ENCODE data around the gene RECQL5. TPM values are rescaled to one million over a fixed set of nuclear protein-coding genes. Genes with fewer than 3 reads are reported as not detected.

RECQL5 gene
- 16.6 to 26.3 TPM (median 25.0 TPM) in 5 replicates for total RNA-seq (2022; extraction: Qiagen RNA extraction; ENCODE audit: low read depth)

GRCh38 chr17:75666959-75667790 lies at the start of gene RECQL5, which contains the start of gene SAP30BP:
Gene RECQL5, minus strand, starts transcription at chr17:75667154. Its CDS starts 597 bp downstream, at chr17:75666557.
Gene SAP30BP, plus strand, starts transcription at chr17:75667338. Its CDS starts 35 bp downstream, at chr17:75667373.

GRCh38 chr17:75632863-75633485 lies 34.0 kb downstream of the RECQL5 start, which contains the start of gene SMIM5:
Gene SMIM5, plus strand, starts transcription at chr17:75633434. Its CDS starts 6,768 bp downstream, at chr17:75640202.

GRCh38 chr17:75587675-75588595 lies 79.0 kb downstream of the RECQL5 start, which contains the start of gene MYO15B:
Gene MYO15B, plus strand, starts transcription at chr17:75587800. Its CDS starts 258 bp downstream, at chr17:75588058.

Other genes with a start within 250 kb of the RECQL5 start
- gene TMEM94, start 210.5 kb downstream of the RECQL5 start, total RNA-seq (2022; extraction: Qiagen RNA extraction; ENCODE audit: low read depth), result 35.5 to 49.1 TPM (median 43.1 TPM) in 5 replicates
- gene CASKIN2, start 151.6 kb downstream of the RECQL5 start, total RNA-seq (2022; extraction: Qiagen RNA extraction; ENCODE audit: low read depth), result 7.5 to 12.7 TPM (median 9.3 TPM) in 5 replicates
- gene TSEN54, start 150.6 kb downstream of the RECQL5 start, total RNA-seq (2022; extraction: Qiagen RNA extraction; ENCODE audit: low read depth), result 24.6 to 49.5 TPM (median 42.8 TPM) in 5 replicates
- gene LLGL2, start 141.5 kb downstream of the RECQL5 start, total RNA-seq (2022; extraction: Qiagen RNA extraction; ENCODE audit: low read depth), result 13.4 to 28.9 TPM (median 25.5 TPM) in 5 replicates
- gene MYO15B, start 79.4 kb downstream of the RECQL5 start, total RNA-seq (2022; extraction: Qiagen RNA extraction; ENCODE audit: low read depth), result 33.4 to 72.6 TPM (median 52.6 TPM) in 5 replicates
- gene SMIM5, start 33.7 kb downstream of the RECQL5 start, total RNA-seq (2022; extraction: Qiagen RNA extraction; ENCODE audit: low read depth), result 0.32 to 2.4 TPM (median 0.59 TPM) in 5 replicates
- 103 to 124 TPM (median 110 TPM) in 5 replicates for gene SAP30BP, start 184 bp upstream of the RECQL5 start, total RNA-seq (2022; extraction: Qiagen RNA extraction; ENCODE audit: low read depth)
- gene ITGB4, start 54.3 kb upstream of the RECQL5 start, total RNA-seq (2022; extraction: Qiagen RNA extraction; ENCODE audit: low read depth), result 40.8 to 63.1 TPM (median 55.6 TPM) in 5 replicates
- gene GALK1, start 98.0 kb upstream of the RECQL5 start, total RNA-seq (2022; extraction: Qiagen RNA extraction; ENCODE audit: low read depth), result 46.3 to 75.9 TPM (median 65.6 TPM) in 5 replicates
- 22.5 to 32.7 TPM (median 31.2 TPM) in 5 replicates for gene UNK, start 117.7 kb upstream of the RECQL5 start, total RNA-seq (2022; extraction: Qiagen RNA extraction; ENCODE audit: low read depth)
- 3.5 to 4.4 TPM (median 3.9 TPM) in 5 replicates for gene UNC13D, start 177.2 kb upstream of the RECQL5 start, total RNA-seq (2022; extraction: Qiagen RNA extraction; ENCODE audit: low read depth)
- gene WBP2, start 188.2 kb upstream of the RECQL5 start, total RNA-seq (2022; extraction: Qiagen RNA extraction; ENCODE audit: low read depth), result 88.0 to 99.5 TPM (median 93.9 TPM) in 5 replicates
- gene TRIM47, start 211.4 kb upstream of the RECQL5 start, total RNA-seq (2022; extraction: Qiagen RNA extraction; ENCODE audit: low read depth), result 108 to 201 TPM (median 148 TPM) in 5 replicates
- gene TRIM65, start 229.8 kb upstream of the RECQL5 start, total RNA-seq (2022; extraction: Qiagen RNA extraction; ENCODE audit: low read depth), result 29.4 to 42.9 TPM (median 34.9 TPM) in 5 replicates
- 95.6 to 147 TPM (median 115 TPM) in 5 replicates for gene MRPL38, start 237.7 kb upstream of the RECQL5 start, total RNA-seq (2022; extraction: Qiagen RNA extraction; ENCODE audit: low read depth)

All from A549 treated with RU486 at 1 μM for 4 hours (cell line).